ENCODE results near the gene KPTN.

Gene KPTN

GRCh38 chr19:47526798-47527197 lies 42.8 kb upstream of the KPTN start:
- TF ChIP-seq CTCF (IDR thresholded peaks at IDR 0.05; ENCODE audit: low read depth, low read length, poor library complexity, severe bottlenecking) (no peak), EZH2phosphoT487 (IDR thresholded peaks at IDR 0.05; ENCODE audit: borderline replicate concordance, low read length) (no peak)
- H3K27ac ChIP-seq (ENCODE audit: low read depth, low read length): no peak overlapping the region
- H3K4me1 ChIP-seq (ENCODE audit: control insufficient read depth, low read length): peaks cover 22% of the 10 kb centered on the region
- no peaks in the 10 kb centered on the region for H4K20me1 ChIP-seq (ENCODE audit: control insufficient read depth, insufficient read depth, low read depth, low read length)
- H3K9me3 ChIP-seq (ENCODE audit: control insufficient read depth, insufficient read depth, low read length): no peaks in the 10 kb centered on the region
- no peaks in the 10 kb centered on the region for H3K36me3 ChIP-seq (ENCODE audit: control insufficient read depth, low read length)
- no peak overlapping the region for H3K4me2 ChIP-seq (ENCODE audit: low read length)
- H3K79me2 ChIP-seq (ENCODE audit: control insufficient read depth, low read length): no peaks in the 10 kb centered on the region
- no peak overlapping the region for H3K4me3 ChIP-seq (ENCODE audit: low read length)
- H3K27me3 ChIP-seq (ENCODE audit: control insufficient read depth, low read length): no peaks in the 10 kb centered on the region
- H3K9me2 ChIP-seq (replicated peaks; ENCODE audit: control insufficient read depth, low read length): no peaks in the 10 kb centered on the region
- H3F3A ChIP-seq (ENCODE audit: control insufficient read depth, insufficient read depth): no peaks in the 10 kb centered on the region

GRCh38 chr19:47523473-47523872 lies 39.5 kb upstream of the KPTN start:
- peak overlapping the region; percentile 48 for H3K4me2 ChIP-seq (ENCODE audit: low read length)
- H3K9me2 ChIP-seq (replicated peaks; ENCODE audit: control insufficient read depth, low read length): no peaks in the 10 kb centered on the region
- no peaks in the 10 kb centered on the region for H4K20me1 ChIP-seq (ENCODE audit: control insufficient read depth, insufficient read depth, low read depth, low read length)
- H3F3A ChIP-seq (ENCODE audit: control insufficient read depth, insufficient read depth): no peaks in the 10 kb centered on the region
- no peaks in the 10 kb centered on the region for H3K36me3 ChIP-seq (ENCODE audit: control insufficient read depth, low read length)
- H3K9me3 ChIP-seq (ENCODE audit: control insufficient read depth, insufficient read depth, low read length): no peaks in the 10 kb centered on the region
- H3K27ac ChIP-seq (ENCODE audit: low read depth, low read length): no peak overlapping the region
- no peaks in the 10 kb centered on the region for H3K27me3 ChIP-seq (ENCODE audit: control insufficient read depth, low read length)
- no peaks in the 10 kb centered on the region for H3K79me2 ChIP-seq (ENCODE audit: control insufficient read depth, low read length)
- H3K4me3 ChIP-seq (ENCODE audit: low read length): 0 out of 2 replicates have a peak overlapping the region, but pooled peaks have one; percentile 9
- TF ChIP-seq CTCF (IDR thresholded peaks at IDR 0.05; ENCODE audit: low read depth, low read length, poor library complexity, severe bottlenecking) (no peak), EZH2phosphoT487 (IDR thresholded peaks at IDR 0.05; ENCODE audit: borderline replicate concordance, low read length) (no peak)
- H3K4me1 ChIP-seq (ENCODE audit: control insufficient read depth, low read length): peaks cover 44% of the 10 kb centered on the region

GRCh38 chr19:47521473-47522180 lies 37.6 kb upstream of the KPTN start:
- Histone ChIP-seq H4K20me1 (ENCODE audit: control insufficient read depth, insufficient read depth, low read depth, low read length) (no peaks in the 10 kb centered on the region), H3K9me2 (replicated peaks; ENCODE audit: control insufficient read depth, low read length) (no peaks in the 10 kb centered on the region), H3K9me3 (ENCODE audit: control insufficient read depth, insufficient read depth, low read length) (no peaks in the 10 kb centered on the region), H3K27ac (ENCODE audit: low read depth, low read length) (no peak overlapping the region), H3K4me1 (ENCODE audit: control insufficient read depth, low read length) (peaks cover 63% of the 10 kb centered on the region), H3F3A (ENCODE audit: control insufficient read depth, insufficient read depth) (peaks cover 9% of the 10 kb centered on the region; the same call in 1 of the 2 replicates), H3K27me3 (ENCODE audit: control insufficient read depth, low read length) (no peaks in the 10 kb centered on the region), H3K4me2 (ENCODE audit: low read length) (no peak overlapping the region), H3K36me3 (ENCODE audit: control insufficient read depth, low read length) (no peaks in the 10 kb centered on the region), H3K4me3 (ENCODE audit: low read length) (no peak overlapping the region), H3K79me2 (ENCODE audit: control insufficient read depth, low read length) (no peaks in the 10 kb centered on the region)
- TF ChIP-seq CTCF (IDR thresholded peaks at IDR 0.05; ENCODE audit: low read depth, low read length, poor library complexity, severe bottlenecking) (no peak), EZH2phosphoT487 (IDR thresholded peaks at IDR 0.05; ENCODE audit: borderline replicate concordance, low read length) (no peak)

All from DOHH2 (cell line).